ENCODE data around the gene SIN3A.
"Not testable (repeated sequence)": the region's sequence is repeated elsewhere in the genome, so short reads cannot be mapped to it uniquely, and the experiment has no call there.

GRCh38 chr15:75477094-75477493 lies 25.6 kb upstream of the SIN3A start:
- not testable (repeated sequence) for TF ChIP-seq CTCF, POLR2A (IDR thresholded peaks at IDR 0.05)
